Stimulated activated CD4-positive, alpha-beta T cell treated with anti-CD3 and anti-CD28 coated beads, Interleukin-4, amount 100 ng/mL, for 4 hours (primary cell): ENCODE measurements around the gene ZCCHC13.
"Not testable (repeated sequence)": the region's sequence is repeated elsewhere in the genome, so short reads cannot be mapped to it uniquely, and the experiment has no call there.

Experiments used
- DNase-seq, 2 experiments: peaks; one replicate each; pipeline ENCODE4 v3.0.0-alpha.2; 2020

The ZCCHC13 gene

DNA sequence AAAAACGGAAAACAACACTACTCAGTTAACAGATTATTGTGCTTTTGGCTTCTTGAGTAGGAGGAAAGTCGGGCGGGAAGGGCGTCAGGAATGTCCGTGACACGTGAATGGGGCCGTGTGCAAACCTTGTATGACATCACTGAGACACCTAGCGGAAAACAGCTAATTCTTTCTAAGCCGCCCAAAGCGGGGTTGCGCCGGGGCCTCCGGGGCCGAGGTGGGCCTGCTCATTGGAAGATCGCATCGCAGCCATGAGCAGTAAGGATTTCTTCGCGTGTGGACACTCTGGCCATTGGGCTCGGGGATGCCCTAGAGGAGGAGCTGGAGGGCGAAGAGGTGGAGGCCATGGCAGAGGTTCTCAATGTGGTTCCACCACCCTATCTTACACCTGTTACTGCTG lies at the start of gene ZCCHC13:
TSS of gene ZCCHC13 (plus strand) at position 165 of the 400 bp plus-strand sequence. CDS start at position 252, 87 bp downstream.
- no peak for DNase-seq

DNA sequence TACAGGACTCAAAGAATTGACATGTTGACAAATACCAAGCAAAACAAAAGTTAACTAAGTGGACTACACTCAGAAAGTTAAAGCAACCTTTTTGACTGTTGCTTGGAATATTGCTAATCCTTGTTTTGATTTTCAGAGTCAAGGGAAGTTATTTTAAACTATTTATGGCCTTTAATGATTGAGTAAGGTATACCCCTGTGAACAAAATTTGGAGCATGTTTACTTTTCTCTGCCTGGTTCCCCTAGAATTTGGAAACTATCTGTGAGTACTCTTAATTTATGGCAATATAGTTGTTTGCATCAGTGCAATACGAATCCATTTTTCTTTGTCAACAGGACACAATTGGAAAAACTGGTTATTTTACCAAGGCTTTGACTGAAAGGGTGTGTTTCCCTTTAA lies 45.9 kb upstream of the ZCCHC13 start:
- DNase-seq: not testable (repeated sequence)

DNA sequence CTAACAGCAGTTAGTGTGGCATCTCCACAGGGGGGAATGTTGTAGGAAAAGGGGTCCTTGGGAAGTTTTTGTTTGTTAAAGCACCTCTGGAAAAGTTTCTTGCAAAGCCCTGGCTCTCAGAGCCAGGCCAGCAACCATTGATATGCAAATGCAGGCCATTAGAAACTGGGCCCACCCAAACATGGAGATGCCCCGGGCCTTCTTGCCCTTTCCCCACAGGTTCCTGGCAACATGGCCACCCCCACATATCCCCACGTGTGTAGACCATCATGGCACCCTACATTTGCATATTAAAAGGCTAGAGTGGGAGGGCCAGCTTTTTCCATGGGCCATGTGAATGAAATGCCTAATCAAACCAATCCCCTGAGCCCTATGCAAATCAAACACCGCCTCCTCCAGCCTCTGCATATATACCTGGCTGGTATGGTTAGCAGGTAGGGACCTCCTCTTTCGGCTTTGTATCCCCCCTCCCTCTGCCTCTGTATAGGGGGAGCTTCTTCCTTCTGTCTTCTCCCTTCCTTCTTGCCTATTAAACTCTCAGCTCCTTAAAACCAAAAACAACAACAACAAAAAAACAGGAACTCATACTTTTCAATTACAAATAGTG lies 44.0 kb upstream of the ZCCHC13 start:
- no peak for DNase-seq

DNA sequence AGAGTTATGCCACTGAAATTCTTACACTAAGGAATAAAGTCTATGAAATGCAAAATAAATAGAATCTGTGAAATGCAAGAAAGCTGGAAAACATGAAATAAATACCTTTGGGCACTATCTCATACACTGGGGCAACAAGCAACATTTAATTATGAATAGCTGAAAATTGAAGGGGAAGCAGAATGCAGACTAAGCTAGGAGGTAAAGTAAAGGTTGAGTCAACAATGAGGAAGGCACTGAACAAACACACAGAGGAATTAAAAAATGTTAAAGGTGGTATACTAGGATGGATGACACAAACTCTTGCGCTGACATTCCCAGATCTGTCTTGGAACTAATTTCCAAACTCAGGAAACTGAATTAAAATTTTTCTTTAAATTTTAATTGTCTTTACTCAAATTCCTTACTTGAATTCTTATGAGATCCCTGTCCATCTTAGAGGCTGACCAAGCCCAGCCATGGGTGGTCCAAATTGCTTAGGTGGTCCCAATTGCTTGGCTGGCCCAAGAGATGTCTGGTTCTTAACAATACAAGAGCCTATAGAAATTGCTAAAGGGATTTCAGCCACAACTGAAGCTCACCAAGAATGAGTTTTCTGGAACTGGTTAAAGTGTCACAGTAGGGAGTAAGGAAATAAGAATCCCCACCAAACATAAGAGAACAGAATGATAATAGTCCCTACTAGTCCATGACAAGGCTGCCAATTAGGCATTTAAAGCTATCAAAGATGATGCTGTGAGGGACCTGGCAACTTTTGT lies 41.3 kb upstream of the ZCCHC13 start:
- no peak for DNase-seq

DNA sequence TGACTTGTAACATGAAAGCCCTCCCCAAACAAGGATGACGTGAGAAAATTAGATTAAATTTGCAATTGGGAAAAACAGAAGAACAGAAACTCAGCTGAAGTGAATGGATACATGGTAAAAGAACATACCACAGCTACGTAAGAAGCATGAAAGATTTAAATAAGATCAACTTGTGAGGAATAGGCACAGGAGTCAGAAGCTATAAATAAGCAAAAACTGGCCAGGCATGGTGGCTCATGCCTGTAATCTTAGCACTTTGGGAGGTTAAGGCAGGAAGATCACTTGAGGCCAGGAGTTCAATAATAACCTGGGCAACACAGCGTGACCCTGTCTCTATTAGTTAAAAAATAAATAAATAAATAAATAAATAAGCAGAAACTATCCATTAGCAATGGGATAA lies 33.6 kb upstream of the ZCCHC13 start:
- no peak for DNase-seq

DNA sequence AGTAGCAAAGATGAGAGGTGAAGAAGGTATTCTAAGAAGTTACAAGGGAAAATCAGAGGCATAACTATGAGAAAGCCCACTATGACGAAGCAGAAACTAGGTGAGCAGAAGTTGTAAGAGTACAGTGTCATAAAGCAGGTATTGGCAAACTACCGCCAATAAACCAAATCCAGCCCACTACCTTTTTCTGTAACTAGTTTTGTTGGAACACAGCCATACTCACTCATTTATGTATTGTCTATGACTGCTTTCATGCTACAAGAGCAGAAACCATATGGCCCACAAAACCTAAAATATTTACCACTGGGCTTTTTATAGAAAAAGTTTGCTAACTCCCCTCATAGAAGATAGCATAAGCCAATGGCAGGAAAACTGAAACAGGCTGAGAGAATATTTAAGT lies 31.8 kb upstream of the ZCCHC13 start:
- no peak for DNase-seq

DNA sequence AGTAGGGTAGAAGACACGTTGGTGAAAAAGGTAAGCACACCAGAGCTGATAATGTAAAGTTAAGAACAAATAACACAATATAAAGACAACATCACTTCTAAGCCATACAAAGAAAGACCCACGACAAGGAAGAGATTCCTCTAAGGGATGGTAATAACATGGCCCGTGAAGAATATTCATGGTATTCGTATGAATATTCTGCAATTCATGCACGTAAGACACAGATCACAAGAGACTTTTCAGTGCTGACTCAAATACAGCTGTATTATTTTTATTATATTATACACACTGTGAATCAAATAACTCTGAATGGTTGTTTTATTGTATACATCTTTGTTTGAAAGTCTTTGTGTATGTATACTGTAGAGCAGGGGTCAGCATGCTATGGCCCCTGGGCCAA lies 29.5 kb upstream of the ZCCHC13 start:
- no peak for DNase-seq

DNA sequence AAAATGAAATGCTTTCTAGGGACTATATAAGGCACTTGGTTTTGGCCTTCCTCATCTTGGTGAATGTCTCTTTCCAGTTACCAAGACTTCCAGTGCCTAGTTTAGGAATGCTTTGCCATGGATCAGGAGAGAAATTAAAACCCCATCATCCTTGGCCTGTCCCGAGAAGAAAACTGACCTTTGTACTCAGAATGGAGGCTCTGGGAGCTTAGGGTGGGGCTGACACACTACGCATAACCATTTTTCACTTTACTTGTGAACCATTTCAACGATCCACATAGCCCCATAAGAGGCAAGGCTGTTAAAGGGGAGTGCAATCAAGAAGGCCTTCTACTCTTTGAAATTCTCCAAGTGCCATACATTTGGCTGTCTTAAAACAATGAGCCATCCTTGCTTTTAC lies 26.7 kb upstream of the ZCCHC13 start:
- no peak for DNase-seq

DNA sequence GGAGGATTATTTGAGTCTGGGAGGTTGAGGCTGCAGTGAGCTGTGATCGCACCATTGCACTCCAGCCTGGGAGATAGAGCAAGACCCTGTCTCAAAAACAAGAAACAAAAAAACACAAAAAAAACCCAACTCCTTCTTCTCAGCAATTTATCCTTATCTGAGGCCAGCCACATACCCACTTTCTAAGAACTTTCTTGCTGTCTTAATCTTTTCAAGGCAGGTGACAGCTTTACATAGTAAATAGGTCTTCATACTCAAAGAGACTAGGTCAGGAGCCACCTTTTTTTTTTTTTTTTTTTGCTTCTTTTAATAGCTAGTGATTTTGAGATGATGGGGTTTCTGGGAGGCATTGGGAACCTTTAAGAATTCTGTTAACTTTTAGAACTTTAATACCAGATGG lies 26.1 kb upstream of the ZCCHC13 start:
- no peak for DNase-seq

DNA sequence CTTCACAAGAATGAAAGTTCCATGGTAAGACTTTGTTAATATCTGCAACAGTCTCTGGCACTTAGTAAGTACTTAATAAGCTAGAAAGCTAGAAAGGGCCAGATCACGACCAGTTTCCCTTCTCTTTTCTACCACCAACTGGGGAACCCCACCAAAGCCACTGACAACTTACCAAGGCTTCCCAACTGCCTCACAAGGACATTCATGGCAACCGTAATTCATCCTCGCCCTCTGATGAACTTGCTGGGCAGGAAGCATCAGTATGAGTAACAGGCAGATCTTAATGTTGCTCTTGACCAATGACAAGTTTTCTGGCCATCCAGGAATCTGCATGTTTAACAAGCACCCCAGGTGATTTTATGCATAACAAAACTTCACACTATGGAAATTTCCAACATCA lies 23.2 kb upstream of the ZCCHC13 start:
- DNase-seq: no peak

DNA sequence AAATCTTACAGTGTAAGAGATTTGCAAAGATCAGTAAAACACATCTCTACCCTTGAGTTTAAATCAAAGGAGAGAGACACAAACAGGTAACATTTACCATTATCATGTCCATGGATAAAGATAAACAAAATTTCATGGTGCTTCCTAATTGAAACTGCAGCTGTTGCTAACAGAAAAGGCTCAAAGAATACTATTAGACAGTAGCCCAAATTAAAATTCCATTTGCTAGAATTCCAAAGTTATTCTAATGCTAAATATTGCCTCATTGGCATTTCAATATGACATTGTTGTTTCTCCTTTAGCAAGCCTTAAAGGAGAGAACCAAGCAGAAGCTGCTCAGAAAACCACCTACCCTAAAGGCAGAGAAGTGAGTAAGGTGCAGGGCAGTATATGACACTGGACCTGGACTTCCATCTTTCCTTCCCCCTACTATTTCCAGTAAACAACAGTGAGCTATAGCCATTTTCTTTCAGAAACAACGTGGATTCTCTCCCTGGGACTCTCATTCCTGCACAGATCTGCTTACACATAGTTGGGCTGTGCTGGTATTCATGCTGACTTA lies 19.5 kb upstream of the ZCCHC13 start:
- DNase-seq: no peak

DNA sequence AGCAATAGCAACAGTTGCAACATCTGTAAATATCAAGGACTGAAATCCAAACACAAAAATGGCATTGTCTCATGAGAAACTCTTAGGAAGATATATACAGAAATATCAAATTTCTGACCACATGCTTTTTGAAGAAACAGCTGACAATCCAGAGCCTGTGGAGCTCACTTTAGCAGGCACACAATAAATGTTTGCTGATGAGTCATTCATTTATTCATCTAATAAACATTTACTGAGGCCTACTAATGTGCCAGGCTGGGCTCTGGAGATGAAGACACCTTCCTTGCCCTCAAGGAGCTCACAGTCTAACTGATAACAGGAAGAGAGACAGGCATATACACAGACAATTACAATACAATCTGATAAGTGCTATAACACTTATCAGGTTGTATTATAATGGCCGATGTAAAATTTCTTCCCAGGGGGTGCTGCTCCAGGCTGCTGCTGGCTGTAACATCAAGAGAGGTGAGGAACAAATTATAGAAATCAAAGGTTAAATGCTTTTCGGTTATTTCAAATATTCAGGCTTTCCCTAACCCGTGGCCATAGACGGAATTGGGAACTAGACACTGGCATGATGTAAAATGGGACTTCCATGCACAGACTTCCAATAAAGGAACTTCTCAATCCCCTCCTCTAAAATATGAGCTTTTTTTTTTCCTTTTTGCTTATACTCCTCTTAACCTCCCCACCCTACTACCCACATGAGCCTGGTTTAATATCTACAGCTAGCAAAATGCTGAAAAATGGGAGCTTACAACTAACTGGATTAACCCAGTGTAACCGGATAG lies 16.8 kb upstream of the ZCCHC13 start:
- DNase-seq: no peak

DNA sequence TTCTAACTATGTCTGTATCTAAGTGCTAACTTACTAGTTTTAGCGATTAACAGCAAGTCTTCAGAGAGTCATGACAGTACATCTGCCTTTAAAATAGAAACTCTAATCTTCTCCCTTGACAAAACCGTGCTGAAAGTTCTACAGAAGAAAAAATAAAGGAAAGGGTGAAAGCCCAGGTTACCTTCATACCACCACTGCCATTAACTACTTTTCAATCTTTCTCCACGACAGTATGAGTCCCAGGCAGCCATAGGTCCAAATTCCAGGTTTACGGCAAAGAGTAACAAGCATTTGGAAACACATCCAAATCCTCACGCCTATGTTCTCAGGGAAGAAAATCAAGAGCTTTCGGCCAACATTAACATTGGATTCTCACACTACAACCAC lies 12.4 kb upstream of the ZCCHC13 start:
- DNase-seq: no peak

DNA sequence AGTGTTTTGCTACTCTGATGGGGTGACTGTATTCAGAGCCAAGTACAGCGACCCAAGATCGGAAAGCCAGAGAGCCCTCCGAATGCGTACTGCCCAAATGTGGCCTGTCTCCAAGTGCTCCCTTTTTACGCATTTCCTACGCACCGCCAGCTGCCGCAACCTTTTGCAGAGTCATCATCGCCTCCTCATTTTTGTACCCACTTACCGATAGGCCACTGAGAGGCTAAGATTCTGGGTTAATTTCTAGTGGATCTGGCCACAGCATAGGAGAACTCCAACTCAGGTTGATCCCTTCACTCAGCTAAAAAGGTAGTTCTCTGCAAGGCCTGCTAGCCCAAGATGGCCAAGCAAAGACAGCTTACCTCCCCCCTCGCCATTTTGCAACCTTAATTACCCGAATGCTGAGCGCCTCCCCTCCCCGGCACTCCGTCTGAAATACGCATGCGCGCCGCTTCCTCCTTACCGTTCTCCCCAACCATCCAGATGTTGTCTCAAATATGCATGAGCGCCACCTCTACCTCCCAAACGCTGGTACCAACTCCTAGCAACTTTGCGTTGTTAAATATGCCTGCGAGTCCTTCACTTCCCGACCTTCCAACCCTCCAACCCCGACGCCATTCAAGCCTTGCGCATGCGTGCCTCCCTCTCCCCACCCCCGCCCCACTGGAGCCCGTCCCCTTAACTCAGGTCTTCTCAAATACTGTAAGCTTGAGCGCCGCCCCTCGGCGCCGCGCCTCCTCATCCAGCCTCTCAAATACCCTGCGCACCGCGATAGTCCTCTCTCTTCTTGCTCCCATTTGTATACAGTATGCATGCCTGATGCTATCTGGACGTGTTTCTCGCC lies 11.8 kb upstream of the ZCCHC13 start:
- peak; percentile 73 to 80 for DNase-seq

DNA sequence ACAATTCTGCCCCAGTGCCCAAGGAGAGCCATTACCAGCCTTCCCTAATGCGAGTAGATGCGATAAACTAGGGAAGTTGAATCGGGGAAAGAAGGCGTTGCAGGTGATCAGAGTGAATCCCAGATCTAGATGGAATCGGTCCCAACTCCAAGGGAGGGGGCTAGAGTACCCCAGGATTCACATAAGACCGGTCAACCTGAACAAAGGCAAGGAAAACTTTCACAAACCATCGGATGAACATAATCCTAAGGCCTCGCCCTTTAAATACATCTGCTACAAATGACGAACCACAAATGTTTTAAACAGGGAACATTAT lies 11.2 kb upstream of the ZCCHC13 start:
- DNase-seq: no peak

DNA sequence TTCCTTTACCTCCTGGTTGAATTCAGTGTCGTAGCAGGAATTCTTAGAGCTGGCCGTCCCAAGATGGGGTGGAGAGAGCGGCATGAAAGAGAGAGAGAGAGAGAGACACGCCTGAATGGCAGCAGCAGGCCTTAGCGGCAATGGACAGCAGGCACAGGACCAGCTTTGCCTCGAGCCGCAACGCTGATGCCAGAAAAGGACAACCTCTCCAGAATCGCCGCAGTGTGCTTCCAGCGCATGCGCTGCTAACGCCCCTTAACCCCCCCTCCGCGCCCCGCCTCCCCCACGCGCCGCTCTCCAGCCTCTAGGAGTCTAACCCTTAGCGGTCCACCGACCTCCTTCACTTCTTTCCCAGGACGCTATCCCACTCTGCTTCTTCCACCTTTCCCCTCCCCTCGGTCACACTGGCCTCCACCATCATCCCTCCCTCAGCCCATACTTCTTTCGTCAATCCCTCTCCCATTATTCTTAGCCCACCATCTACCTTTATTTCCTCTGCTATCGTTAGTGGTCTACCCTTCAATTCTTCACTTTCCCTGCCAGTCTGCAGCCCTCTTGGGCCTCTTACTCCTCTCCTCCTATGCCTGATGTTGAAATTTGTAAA lies 10.5 kb upstream of the ZCCHC13 start:
- peak; percentile 53 to 64 for DNase-seq

DNA sequence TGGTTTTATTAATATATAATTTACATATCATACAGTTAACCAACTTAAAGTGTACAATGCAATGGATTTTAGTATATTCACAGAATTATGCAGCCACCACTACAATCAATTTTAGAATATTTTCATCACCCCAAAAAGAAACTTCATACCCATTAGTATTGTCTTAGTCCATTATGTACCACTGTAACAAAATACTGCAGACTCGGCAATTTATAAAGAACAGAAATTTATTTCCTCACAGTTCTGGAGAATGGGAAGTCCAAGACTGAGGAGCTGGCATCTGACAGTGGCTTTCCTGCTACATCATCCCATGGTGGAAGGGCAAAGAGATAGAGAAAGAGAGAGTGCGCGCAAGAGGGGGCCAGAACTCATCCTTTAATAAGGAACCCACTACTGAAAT lies 8.9 kb upstream of the ZCCHC13 start:
- DNase-seq: no peak

DNA sequence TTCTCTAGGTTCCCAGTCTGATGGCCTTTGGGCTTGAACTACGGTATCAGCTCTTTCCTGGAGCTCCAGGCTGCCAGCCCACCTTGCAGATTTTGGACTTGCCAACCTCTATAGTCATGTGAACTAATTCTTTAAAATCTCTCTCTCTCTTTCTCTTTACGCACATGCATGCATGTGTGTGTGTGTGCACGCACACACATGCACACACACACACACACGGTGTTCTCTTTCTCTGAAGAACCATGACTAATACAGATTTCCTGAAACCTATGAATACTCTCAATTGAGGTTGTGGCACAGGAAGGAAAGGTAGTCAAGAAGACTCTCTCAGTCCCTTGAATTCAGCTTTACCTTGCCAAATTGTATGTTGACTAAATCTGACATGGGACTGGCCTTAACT lies 6.2 kb upstream of the ZCCHC13 start:
- no peak for DNase-seq

DNA sequence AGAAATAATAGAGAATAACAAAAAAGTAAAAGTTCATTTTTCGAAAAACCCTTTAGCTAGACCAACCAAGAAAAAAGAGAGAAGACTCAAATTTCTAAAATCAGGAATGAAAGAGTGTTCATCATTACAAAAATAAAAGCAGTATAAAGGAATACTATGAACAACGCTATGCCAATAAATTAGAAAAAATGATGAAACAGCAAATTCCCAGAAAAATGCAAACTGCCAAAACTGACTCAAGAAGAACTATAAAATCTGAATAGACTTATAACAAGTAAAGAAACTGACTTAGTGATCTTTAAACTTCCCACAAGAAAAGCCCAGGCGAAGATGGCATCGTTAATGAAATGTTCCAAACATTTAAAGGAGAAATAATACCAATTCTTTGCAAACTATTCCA lies 3.1 kb upstream of the ZCCHC13 start:
- no peak for DNase-seq

DNA sequence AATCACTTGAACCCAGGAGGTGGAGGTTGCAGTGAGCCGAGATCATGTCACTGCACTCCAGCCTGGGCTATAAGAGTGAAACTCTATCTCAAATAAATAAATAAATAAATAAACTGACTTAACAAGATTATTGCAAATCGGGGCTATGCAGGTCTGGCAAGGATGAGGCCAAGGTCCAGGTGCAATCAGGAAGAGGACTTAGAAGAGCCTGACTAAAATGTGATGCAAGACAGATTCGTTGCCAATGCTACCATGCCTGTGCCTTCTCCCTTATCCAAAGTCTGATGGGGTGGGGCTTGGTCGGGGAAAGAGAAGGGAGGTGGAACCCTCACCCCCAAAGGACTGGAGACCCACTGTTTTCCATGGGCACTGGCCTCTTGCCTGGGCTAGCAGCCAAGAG lies 14.7 kb downstream of the ZCCHC13 start:
- DNase-seq: no peak

DNA sequence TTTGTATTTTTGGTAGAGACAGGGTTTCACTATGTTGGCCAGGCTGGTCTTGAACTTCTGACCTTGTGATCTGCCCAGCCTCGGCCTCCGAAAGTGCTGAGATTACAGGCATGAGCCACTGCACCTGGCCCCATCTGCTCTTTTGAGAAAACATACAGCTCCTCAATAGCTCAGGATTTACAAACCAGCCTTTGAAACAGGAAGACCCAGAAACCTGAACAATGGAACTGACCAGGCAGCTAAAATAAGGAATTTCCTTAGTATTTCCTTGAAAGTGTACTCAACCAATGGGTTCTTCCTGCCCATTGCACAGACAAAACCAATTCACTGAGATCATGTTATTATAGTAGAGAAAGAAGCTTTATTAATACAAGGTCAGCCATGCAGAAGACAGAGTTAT lies 15.3 kb downstream of the ZCCHC13 start:
- DNase-seq: not testable (repeated sequence)

DNA sequence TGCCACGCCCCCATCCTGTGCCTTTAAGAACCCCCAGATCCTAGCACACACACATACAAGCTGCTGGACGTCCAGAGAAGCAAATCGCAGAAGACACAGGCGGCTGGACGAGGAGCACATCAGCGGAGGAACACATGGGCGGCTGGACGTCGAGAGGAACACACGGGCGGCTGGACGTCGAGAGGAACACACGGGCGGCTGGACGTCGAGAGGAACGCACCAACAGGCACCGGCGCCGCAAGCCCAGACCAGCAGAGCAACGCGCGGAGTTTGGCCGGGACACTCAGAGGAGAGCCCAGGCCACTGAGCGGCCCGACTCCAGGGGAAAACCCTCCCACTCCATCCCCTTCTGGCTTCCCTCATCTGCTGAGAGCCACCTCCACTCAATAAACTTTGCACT lies 17.2 kb downstream of the ZCCHC13 start:
- no peak for DNase-seq

DNA sequence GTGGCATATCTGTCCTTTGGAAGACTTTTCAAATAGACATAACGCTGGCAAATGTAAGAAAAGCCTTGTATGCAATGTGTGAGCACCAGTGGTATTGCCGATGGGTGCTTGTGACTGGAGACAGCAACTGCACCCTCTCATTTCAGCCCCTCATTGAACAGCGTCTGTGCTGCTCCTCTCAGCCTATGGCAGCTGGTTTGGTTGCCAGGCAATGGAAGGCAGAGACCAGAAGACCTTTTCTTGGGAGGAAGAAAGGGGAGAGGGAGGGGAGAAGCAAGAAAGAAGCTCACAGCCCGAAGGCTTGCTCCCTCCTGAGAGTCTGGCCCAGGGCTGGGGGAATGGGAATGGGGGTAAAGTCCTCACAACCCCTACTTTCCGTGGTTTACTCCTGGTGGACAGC lies 20.2 kb downstream of the ZCCHC13 start:
- DNase-seq: no peak
